Measurements from ENCODE around the gene GAPDH.
"Not testable (repeated sequence)": the region's sequence is repeated elsewhere in the genome, so short reads cannot be mapped to it uniquely, and the experiment has no call there.

GAPDH gene

DNA sequence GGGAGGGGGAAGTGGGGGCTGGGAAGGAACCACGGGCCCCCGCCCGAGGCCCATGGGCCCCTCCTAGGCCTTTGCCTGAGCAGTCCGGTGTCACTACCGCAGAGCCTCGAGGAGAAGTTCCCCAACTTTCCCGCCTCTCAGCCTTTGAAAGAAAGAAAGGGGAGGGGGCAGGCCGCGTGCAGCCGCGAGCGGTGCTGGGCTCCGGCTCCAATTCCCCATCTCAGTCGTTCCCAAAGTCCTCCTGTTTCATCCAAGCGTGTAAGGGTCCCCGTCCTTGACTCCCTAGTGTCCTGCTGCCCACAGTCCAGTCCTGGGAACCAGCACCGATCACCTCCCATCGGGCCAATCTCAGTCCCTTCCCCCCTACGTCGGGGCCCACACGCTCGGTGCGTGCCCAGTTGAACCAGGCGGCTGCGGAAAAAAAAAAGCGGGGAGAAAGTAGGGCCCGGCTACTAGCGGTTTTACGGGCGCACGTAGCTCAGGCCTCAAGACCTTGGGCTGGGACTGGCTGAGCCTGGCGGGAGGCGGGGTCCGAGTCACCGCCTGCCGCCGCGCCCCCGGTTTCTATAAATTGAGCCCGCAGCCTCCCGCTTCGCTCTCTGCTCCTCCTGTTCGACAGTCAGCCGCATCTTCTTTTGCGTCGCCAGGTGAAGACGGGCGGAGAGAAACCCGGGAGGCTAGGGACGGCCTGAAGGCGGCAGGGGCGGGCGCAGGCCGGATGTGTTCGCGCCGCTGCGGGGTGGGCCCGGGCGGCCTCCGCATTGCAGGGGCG is at the start of gene GAPDH:
TSS of gene GAPDH (plus strand) at position 595 of the 772 bp plus-strand sequence. CDS start 316 bp downstream, outside the sequence.
- peak; percentile 97 for DNase-seq

DNA sequence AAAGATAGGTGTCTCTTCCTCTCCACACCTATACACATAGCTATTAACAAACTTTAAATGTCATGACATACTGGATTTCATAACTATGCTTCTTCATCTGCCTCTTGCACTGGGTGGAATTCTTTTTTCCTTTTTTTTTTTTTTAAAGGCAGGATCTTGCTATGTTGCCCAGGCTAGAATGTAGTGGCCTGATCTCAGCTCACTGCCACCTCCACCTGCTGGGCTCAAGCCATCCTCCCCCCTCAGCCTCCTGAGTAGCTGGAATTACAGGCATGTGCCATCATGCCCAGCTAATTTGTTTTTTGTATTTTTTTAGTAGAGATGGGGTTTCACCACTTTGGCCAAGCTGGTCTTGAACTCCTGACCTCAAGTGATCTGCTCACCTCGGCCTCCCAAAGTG is 46.1 kb upstream of the GAPDH start:
- no peak for DNase-seq

DNA sequence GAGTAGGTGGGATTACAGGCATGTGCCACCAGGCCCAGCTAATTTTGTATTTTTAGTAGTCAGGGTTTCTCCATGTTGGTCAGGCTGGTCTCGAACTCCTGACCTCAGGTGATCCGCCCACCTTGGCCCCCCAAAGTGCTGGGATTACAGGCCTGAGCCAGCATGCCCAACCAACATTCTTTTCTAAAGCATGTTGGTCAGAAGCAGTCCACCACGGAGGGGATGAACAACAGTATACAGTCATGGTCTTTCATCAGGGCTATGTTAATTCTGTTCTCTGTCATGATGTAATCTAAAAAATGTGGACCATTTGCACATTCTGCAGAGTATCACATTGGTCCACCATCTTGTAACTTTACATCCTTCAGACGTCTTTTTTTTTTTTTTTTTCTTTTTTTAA is 44.9 kb upstream of the GAPDH start:
- DNase-seq = no peak

- not testable (repeated sequence) for DNase-seq
These were observed 43.6 kb upstream of the GAPDH start for GRCh38 chr12:6490673-6491072.

- peak; percentile 99 for DNase-seq
These were observed 41.4 kb upstream of the GAPDH start, which contains the start of gene MRPL51 for GRCh38 chr12:6492838-6493496. Gene MRPL51, minus strand, starts transcription at chr12:6493262. Its CDS starts 126 bp downstream, at chr12:6493136.

DNA sequence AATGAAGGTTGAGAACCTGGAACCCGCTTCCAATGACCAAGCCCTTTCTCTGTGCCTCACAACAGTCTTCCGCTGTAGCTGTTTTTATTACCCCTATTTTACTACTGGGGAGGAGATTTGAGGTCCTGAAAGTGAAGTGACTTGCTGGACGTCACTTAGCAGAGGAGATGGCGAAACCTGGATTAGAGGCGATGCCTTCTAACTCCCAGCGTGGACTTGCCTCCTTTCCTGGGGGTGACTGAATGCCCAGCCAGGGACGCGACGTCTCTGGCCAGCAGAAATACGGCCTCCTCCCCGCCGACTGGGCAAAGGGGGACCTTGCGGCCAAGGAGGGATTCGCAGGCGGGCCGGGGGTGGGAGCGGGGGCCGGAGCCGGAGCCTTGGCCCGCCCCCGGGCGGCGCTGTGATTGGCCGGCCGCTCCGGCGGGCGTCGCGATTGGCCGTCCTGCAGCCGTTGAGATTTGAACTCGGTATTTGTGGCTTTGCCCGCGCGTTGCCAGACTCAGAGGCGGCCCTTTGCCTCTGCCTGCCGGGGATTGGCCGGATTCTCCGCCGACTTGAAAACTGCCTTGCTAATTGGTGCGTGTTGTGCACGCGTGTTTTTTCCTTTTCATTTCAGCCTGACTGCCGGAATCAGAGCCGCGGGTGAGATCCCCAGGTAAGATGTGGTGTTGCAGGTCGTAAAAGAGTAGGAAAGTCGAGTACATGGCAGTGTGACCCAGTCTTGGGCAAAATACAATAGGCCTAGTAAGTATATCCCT is 40.6 kb upstream of the GAPDH start, which contains the start of gene NCAPD2:
TSS of gene NCAPD2 (plus strand) at position 606 of the 761 bp plus-strand sequence. CDS start 997 bp downstream, outside the sequence.
- DNase-seq = peak; percentile 95

- DNase-seq = no peak
These were observed 40.0 kb upstream of the GAPDH start for GRCh38 chr12:6494258-6494743.

DNA sequence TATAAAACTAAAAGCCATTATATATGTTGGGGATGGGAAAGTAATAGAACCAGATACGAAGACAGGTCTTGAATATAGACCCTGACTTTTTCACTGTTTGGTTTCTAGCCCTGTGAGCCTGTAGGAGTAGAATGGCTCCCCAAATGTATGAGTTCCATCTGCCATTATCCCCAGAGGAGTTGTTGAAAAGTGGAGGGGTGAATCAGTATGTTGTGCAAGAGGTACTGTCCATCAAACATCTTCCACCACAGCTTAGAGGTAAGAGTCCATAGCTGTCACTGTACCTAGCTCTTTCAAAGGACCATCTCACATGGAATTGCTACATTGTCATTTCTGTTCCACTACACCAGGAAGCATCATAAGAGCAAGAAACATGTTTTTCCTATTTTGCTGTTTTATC is 39.3 kb upstream of the GAPDH start:
- DNase-seq = no peak

- not testable (repeated sequence) for DNase-seq
These were observed 37.0 kb upstream of the GAPDH start for GRCh38 chr12:6497291-6497690.

DNA sequence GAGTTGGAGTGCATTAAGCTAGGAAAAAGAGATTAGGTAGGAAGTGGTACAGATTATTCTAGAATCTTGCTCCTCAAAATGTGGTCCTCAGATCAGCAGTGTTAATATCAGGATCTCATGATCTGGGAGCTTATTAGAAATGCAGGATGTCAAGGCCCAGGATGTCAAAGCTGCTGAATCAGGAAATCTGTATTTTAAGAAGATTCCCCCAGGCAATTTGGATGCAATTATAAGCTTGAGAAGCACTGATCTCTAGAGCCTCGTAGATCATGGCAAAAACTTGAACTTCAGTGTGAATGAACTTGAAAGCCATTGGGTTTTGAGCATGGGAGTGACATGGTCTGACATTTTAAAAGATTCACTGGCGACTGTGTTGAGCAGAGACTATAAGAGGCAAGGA is 33.9 kb upstream of the GAPDH start:
- DNase-seq = no peak

GRCh38 chr12:6507102-6507998 is 27.0 kb upstream of the GAPDH start:
- no peak for DNase-seq

DNA sequence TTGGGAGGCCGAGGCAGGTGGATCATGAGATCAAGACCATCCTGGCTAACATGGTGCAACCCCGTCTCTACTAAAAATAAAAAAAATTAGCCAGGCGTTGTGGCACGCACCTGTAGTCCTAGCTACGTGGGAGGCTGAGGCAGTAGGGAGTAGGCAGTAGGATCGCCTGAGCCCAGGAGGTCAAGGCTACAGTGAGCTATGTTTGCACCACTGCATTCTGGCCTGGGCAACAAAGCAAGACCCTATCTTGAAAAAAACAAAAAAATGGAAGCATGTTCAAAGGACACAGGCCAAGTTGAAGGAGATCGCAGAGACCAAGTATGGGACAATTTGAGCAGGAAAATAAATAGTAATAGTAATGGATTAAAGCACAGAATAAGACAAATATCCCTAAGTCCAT is 26.2 kb upstream of the GAPDH start:
- DNase-seq = no peak

DNA sequence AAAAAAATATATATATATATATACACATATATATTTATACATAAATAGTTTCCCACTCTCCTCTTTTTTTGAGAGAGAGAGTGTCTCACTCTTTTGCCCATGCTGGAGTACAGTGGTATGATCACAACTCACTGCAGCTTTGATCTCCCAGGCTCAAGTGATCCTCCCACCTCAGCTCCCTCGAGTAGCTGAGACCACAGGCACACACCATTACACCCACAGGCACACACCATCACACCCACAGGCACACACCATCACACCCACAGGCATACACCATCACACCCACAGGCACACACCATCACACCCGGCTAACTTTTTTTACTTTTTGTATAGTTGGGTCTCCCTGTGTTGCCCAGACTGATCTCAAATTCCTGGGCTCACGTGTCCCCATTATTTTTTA is 14.1 kb upstream of the GAPDH start:
- DNase-seq = no peak

GRCh38 chr12:6522193-6522592 is 12.1 kb upstream of the GAPDH start:
- no peak for DNase-seq

DNA sequence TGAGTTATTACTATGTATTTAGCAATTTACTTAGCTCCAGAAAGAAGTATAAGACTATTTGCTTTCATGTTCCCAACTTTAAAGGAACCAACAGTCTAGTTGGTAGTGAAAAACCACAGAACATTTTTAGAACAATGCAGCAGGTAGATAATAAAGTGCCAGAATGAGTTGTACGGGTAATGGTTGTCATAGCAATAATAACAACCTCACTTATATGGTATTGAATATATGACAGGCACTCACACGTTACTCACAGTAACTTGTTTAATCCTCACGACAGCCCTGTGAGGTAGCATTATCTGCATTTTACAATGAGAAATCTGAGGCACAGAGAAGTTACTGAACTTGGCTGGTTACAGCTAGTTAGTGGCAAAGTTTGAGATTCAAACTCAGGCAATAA is 10.6 kb upstream of the GAPDH start:
- no peak for DNase-seq

GRCh38 chr12:6524648-6525047 is 9.7 kb upstream of the GAPDH start:
- DNase-seq = no peak

DNA sequence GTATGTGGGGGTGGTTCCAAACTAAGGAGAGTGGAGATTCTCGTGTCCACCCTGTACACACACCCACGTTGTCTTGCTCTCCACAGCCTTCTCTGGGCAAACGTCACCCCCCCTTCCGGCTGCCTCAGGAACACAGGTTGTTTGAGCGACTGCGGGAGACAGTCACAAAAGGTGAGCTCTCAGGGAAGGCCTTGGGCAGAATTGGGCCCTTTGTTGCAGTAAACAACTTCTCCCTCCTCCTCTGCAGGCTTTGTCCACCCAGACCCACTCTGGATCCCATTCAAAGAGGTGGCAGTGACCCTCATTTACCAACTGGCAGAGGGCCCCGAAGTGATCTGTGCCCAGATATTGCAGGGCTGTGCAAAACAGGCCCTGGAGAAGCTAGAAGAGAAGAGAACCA is 8.1 kb upstream of the GAPDH start:
- no peak for DNase-seq

DNA sequence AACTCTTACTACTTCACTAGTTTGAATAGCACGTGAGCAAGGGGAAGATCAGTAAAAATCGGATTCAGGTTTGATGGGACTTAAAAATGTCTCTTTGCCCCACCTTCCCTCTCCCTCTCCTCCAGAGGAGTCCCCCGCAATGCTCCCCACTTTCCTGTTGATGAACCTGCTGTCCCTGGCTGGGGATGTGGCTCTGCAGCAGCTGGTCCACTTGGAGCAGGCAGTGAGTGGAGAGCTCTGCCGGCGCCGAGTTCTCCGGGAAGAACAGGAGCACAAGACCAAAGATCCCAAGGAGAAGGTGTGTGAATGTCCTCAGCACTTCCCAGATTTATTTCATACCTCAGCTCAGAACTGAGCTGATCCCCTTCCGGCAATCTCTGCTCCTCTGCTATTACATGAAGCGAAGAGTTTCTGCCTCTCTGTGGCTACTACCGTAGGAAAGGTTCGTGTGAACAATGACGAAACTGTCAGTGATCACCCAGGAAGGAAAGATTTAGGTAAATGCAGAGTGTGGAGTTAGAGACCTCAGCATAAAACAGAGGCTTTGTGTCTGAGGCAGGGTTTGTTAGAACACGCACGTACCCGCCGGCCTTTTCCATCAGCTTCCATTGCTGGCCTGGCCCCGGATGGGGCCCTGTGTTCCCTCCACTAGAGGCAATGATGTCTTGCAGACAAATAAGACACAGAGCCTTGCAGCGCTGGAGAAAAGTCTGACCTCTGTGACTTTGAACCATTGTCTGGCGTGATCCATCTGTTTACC is 7.4 kb upstream of the GAPDH start:
- DNase-seq = no peak

- DNase-seq = no peak
These were observed 6.6 kb upstream of the GAPDH start for GRCh38 chr12:6527711-6528110.

DNA sequence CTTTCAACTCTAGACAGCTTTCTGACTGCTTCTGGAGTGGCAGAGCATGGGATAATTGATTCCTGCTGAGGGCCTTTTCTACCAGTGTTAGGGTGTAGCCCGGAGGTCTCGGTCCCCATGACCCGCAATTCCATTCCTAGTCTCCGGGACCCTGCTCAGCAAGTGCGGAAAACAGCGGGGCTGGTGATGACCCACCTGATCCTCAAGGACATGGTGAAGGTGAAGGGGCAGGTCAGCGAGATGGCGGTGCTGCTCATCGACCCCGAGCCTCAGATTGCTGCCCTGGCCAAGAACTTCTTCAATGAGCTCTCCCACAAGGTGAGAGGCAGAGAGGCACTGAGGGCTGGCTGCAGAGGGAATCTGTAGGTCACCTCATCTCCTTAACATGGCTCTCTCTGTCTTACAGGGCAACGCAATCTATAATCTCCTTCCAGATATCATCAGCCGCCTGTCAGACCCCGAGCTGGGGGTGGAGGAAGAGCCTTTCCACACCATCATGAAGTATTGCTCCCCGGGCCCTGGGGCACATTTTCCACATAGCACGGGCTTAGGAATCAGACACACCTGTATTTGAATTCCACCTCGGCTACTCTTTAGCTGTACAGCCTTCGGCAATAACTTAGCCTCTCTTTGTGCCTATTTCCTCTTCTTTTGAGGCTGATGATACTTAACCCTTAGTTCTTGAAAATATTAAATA is 5.6 kb upstream of the GAPDH start:
- no peak for DNase-seq

DNA sequence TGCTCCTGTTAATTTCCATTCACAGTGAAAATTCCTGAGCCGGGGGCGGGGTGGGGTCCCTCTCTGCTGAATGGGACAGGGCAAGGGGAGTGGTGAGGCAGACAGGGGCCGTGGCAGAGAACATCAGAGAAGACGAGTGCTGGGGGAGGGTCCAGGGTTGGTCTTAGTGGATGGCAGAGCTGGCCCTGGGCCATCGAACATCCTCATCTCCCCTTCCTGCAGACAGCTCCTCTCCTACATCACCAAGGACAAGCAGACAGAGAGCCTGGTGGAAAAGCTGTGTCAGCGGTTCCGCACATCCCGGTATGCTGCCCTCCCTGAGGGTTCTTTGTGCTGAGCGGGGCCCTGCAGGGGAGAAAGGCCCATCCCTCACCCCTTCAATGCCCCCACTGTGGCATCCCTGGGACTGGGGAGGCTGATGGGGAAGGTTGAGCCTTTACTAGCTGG is 5.0 kb upstream of the GAPDH start:
- DNase-seq = no peak
